Activated T-helper 1 cell treated with Interleukin-2 at 50 U/mL for 16 hours (primary cell): Measurements from ENCODE around the gene GATA3.

Experiments
- DNase-seq: peaks from one replicate; pipeline ENCODE4 v3.0.0-alpha.2; 2020; ENCODE audit warnings: low read depth

The GATA3 gene

DNA sequence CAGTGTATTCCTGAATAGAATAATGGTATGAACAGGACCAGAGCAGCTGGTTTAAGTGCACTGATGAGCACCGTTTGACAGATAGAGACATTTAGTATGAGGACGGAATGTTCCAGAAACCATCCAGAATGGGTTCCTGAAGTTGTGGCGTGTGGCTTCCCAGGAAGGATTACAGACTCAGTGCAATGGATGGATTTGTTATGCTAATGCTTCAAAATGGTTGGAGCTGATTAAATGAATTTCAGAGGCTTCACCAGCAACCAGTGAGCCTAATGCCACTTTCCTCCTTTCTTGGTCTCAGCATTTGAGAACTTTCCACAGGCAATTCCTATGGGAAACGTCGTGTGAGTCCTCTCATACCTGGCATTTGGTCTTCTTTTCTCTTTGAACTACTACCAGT is 9.9 kb downstream of the GATA3 start:
- DNase-seq, result no peak

DNA sequence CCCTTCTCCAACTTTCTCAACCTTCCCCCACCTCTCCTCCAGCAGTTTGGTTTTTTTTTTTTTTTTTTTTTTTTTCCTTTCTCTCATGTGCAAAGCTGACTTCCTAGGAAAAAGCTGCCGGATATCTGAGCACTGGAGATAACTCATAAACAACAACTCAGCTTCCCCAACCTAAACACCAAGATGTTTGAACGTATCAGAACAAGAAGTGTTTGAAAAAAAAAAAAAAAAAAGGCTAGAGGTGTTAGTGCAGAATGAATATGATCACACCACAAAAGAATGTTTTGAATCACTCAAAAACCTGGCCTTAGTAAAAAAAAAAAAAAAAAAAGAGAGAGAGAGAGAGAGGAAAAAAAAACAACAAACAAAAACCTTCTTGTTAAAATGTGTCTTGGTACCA is 11.2 kb downstream of the GATA3 start:
- no peak for DNase-seq

DNA sequence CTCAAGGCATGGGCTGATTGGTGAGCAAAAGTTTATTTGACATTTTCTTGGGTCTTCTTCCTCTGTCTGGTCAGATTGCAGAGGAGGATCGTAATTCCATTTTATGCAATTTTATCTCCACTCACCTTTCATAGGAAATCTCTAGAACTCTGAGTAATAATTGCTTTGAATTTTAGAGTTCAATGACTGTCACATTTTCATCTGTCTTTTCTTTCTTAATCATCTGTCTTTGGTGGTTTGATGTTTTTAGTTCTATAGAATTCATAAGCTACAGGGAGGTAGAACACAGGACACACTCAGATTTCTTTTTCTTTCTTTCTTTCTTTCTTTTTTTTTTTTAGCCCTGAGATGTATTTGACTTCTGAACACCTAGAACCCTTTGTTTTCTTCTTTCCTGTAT is 11.6 kb downstream of the GATA3 start:
- no peak for DNase-seq

DNA sequence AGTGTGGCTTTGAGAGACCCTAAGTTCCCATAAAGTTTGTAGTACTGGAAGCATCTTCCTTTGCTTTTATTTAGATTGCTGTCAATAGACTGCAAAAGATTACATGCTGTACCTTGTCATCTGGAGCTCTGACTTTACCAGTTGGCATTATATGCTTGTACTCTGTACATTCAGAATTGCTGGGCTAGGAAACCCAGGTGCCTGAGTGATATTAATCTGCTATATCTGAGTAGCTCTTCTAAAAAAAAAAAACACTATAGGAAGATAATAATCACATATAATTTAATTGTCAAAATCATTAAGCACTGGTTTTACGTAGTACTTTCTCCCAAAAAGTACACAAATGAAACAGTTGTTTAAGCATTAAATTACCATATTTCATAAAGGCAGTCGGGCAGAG is 12.3 kb downstream of the GATA3 start:
- no peak for DNase-seq

DNA sequence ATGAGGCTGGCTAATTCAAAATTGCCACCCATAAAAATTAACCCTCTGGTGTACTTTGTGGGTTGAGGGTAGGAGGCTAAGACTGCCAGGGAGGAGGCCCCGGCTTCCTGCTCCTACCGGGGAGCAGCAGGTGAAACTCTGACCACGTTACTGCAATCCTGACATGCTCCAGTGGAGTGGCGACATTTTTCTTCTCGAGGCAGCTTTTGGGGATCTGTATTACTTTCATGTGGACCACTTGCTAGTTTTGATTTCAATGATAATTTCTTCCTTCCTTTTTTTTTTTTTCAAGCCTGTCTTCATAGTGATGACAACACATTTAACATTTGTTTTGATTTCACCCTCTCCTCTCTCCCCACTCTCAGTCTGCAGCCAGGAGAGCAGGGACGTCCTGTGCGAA is 14.6 kb downstream of the GATA3 start:
- no peak for DNase-seq

DNA sequence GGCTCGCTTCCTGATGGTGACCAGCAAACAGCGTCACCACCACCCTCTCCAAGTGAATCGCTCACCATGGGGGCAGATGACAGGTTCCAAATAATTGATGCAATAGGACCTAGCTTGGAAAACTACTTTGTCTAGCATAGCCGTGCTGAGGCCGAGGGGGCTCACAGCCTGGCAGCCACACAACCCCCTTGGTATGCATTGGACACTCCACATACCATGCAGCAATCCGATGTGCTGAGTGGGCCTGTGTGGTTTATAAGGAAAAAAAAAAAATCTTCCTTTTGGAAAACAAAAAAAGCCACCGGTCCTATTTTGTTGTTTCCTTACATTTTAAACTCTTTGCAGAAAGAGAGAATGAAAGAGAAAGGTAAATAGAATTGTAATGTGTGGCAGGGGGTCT is 15.1 kb downstream of the GATA3 start:
- no peak for DNase-seq

DNA sequence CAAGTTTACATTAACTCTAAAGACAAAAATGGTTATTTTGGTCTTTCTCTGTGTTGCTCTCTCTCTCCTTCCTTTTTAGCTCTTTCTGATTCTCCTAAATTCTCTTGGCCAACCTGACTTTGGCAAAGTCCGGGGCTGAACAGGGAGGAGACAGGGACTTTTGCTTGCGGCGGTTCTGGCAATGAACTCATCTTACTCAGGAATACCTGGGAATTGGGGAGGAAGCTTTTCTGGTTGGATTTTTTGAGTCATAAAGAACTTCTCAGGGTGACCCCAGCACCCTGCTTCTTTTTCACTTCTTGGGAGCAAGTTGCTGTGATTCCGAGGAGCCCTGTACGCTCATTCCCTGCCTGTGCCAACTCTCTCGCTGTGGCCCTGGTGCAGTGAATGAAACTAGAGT is 16.0 kb downstream of the GATA3 start:
- no peak for DNase-seq

DNA sequence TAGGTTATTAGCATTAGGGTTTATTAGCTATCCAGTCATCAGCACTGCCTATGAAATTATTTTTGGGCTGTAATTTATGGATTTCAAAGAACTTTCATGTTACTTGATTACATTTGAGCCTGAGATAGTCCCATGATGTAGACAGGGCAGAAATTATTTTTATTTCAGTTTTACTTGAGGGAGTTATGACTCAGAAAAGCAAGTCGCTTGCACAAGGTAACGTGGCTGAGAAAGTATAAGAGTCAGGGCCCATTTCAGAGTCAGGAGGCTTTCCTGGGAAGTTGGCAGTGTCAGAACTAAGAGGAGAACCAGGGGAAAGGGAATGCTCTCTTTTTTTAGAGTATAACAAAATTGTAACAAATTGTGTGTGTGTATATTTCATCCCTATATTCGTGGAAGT is 16.5 kb downstream of the GATA3 start:
- no peak for DNase-seq

DNA sequence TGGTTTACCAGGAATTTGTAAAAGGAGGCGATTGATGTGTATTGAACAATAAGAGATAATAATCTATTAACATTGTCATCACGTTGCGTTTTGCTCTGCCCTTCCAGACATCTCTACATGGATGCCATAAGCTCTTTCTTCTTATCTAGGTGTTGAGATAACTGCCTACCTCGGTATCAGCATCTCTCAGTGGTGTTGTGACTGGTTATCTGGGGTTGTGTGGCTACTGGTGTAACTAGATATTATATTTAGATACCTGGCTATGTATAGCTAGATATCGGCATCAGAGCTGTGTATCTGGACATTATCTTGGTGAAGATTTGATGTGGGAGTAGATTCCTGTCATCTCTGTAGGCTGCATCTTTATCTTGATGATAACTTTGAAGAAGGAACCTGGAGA is 17.2 kb downstream of the GATA3 start:
- DNase-seq, result no peak

DNA sequence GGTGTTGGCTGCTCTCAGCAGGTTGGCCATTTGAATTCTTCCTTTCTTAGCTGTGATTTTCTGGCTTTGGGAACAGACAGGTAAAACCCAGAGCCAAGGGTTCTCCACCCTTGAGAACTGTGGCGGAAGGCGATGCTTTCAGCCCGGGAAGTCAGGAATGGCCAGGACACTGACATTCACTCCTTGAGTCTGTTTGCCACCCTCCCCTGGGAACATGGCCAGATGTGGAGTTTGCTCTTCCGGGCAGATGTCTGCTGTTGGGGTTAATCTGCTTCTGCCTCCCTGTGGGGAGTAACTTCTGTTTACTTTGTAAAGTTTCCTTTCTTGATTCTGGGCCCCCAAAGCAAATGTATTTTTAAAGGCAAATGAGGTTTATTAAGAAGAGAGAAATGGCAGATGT is 17.7 kb downstream of the GATA3 start:
- no peak for DNase-seq

DNA sequence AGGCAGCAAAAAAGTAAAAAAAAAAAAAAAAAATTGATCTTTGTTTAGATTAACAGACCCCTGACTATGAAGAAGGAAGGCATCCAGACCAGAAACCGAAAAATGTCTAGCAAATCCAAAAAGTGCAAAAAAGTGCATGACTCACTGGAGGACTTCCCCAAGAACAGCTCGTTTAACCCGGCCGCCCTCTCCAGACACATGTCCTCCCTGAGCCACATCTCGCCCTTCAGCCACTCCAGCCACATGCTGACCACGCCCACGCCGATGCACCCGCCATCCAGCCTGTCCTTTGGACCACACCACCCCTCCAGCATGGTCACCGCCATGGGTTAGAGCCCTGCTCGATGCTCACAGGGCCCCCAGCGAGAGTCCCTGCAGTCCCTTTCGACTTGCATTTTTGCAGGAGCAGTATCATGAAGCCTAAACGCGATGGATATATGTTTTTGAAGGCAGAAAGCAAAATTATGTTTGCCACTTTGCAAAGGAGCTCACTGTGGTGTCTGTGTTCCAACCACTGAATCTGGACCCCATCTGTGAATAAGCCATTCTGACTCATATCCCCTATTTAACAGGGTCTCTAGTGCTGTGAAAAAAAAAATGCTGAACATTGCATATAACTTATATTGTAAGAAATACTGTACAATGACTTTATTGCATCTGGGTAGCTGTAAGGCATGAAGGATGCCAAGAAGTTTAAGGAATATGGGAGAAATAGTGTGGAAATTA is 19.4 kb downstream of the GATA3 start:
- DNase-seq, result no peak

DNA sequence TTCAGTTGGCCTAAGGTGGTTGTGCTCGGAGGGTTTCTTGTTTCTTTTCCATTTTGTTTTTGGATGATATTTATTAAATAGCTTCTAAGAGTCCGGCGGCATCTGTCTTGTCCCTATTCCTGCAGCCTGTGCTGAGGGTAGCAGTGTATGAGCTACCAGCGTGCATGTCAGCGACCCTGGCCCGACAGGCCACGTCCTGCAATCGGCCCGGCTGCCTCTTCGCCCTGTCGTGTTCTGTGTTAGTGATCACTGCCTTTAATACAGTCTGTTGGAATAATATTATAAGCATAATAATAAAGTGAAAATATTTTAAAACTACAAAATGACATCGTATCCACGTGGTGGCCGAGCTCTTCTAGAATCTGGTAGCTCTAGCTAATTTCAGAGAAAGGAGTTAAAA is 20.4 kb downstream of the GATA3 start:
- no peak for DNase-seq

DNA sequence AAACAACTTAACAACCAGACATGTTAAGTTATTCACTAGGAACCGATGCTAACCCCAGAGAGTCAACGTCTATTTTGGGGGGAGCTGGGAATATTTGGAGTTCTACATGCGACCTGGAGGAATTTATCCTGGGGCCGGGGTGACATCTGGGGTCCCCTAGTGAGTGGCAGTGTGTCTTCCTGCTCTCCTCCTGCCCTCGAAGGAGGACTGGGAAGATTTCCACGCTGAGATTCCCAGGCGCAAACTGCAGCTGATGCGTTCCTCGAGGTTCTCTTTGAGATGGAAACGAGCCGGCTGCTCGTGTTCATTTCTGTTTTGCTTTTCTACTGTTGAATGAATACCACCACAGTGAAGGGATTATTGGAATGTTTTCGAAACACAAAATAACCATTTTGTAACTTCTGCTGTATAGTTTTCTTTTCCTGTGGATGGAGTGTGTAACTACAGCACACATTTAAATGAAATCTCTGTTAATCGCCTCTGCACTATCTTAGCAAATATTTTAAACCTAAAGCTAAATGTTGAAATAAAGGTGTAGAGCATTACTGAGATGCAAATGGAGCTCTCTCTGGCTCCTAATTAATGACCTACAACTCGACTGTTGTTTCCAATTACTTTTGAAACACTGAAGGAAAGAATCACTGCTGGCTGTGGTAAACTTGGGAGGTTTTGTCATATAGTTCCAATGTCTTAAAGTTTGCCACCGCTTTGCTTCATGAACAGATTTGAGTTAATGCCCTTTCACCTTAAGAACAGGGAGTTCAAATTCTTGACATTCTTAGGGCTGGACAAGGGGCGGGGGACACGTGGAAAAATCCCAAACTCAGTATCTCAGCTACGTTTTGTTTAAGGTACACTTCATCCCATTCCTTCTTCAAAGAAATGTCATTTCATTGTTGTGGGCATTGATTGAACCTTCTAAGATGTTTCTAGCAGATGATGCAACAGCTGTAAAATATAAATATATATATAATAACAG is 21.1 kb downstream of the GATA3 start:
- DNase-seq, result no peak

DNA sequence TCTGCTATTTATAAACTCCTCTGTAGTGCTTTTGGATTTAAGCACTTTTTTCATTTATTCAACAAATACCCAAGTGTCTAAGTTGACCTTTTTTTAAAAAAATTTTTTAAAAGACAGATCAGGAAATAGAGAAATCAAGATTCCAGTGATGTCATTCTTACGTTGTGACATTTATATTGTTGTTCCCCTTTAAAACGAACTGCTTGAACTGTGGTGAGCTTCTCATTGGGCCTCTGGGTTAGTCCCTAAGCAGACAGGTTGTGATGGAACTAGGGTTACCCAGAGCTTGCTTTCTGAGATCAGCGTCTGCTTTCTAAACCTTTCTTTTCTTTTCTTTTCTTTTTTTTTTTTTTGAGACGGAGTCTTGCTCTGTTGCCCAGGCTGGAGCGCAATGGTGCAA is 22.4 kb downstream of the GATA3 start:
- no peak for DNase-seq

DNA sequence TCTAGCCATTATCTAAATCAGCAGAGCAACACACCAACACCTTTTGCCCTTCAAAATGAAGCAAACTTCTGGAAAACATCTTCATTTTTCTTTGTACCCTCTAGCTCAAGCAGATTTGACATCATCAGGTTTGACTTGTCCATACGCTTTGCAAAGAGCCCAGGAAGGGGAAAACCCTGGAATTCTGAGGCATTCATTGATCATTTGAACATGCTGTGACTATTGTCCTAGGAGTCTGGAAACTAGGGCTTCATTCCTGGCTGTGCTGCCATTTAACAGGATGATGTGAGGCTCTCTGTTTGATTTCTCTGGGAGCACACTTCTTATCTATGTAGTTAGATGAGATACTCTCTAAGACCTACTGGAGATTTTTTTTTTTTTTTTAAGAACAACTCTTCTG is 23.5 kb downstream of the GATA3 start:
- no peak for DNase-seq

DNA sequence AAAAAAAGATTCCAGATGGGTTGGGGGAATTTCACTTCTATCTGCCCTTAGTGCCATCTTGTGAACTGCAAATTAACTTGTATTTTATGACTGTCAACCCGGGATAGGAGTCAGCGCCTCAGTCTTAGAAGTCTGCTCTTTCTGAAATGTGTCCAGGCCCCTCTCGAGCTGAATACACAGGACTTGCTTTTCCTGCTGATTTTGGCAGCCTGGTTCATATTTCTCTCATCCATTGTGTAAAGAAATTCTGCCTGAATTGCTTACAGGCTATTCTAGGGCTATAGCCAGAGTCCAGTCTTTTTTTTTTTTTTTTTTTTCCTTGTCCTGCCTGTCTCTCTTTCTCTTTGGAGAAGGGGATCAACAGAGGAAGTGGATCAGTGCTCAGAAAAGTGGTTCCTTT is 24.6 kb downstream of the GATA3 start:
- no peak for DNase-seq

DNA sequence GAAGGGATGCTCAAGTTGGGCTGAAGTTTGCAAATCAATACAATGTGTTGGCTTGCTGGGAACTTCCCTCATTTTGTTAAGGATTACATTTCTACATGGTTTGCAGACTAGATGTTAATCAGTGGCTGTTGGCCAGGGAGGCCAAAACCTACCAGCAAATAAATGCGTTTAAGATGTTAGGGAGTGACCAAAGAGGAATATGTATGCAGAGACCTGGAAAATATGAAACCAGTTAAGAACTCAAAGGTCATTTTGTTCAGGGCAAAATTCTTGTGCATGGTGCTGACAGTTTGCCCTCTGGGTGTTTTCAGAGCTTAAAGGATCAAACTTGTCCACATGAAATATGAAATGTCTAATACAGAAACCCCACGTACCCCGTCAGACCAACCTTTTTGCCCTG is 30.3 kb downstream of the GATA3 start:
- no peak for DNase-seq

DNA sequence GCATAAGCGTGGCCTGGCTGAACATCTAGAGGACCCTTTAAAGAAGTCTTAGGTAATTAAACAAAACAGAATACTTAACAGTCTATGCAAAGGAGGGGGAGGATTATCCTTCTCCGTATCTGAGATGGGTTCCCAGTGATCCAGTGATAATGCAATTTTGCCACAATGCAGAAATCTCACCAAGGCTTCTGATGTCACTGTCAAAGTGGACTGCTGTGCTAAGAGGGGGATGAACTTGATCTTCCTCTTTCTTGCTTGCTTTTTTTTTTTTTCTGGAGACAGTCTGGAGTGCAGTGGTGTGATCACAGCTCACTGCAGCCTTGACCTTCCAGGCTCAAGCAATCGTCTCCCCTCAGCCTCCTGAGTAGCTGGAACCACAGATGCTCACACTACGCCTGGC is 30.8 kb downstream of the GATA3 start:
- no peak for DNase-seq

DNA sequence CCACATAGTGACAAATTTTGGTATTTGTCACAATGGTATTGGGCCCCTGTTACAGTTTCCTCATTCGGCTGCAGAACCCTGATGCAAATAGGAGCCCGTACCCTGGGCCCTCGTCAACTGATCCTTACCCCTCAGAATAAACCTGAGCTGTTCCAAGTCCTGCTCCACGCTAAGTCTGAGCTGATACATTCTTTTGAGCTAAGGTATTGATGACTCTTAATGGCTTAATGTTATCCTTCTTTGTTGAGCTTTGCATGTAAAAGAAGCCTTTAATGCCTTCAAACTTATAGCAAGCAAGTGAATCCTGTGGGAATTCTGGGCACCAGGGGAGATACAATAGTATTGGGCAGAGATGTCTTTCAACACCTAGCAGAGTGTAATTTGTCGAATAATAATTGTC is 31.8 kb downstream of the GATA3 start:
- DNase-seq, result no peak

DNA sequence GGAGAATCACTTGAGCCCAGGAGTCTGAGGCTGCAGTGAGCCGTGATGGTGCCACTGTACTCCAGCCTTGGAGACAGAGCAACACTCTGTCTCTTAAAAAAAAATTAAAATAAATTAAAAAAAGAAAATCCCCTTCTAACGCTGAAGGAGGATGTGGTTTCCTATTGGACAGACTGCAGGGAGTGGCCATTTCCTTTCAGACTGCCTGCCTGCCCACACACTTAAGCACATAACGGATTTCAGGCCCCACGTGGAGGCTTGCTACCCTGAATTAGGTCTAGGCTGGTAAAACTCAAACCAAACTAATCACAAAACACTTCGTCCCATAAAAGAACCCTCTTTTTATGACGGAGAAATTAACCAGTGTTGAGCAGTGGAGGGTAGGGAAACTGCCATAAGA is 34.0 kb downstream of the GATA3 start:
- DNase-seq, result no peak

DNA sequence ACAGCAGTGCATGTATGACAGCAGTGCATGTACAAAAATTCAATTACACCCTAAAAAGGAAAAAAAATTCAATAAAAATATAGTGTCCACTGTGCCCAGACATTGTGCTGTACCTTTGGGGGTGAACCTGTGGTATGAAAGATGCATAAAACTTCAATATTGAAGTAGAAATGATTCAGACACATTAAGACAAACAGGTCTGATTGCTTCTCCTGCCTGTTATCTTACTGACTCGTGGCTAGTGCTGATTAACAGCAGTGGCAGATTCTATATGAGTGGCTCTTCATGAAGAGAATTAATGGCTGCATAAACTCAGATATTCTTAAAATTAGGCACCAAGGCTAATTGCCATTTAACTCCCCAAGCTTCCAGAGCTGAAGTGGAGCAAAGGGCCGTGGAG is 37.9 kb downstream of the GATA3 start:
- DNase-seq, result no peak

DNA sequence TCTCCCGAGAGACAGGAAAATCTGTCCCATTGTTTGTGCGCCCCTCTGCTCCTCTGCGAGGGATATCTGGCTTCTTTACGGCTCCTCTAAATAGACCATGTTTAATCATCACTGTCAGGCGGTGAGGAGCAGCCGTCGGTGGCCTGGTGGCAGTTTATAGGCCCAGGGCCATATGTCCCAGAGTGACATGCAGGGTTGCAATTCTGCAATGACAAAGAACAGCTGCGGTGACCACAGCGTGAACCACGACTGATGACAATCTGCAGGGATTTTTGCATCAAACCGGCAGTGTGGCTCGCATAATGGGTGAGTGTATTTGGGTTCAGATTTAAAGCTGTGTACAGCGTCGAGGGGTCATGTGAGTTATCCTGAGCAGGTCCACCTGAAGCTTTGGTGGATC is 41.5 kb downstream of the GATA3 start:
- no peak for DNase-seq

DNA sequence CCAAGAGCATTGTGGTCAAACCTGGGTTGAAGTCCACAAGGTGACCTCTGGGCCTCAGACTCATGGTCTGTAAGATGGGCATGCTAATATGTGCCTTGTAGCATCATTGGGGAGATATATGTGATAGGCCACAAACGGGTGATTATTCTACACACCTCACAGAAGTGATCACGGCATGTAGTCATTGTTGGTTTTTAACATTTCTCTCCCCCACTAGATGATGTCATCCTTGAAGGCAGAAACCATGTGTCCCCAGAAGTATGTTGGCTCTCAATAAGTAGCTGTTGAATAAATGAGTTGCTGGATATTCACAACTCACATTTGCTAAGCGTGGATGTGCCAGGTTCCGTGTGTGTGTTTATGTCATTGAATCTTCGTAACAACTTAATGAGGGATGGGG is 42.4 kb downstream of the GATA3 start:
- no peak for DNase-seq

DNA sequence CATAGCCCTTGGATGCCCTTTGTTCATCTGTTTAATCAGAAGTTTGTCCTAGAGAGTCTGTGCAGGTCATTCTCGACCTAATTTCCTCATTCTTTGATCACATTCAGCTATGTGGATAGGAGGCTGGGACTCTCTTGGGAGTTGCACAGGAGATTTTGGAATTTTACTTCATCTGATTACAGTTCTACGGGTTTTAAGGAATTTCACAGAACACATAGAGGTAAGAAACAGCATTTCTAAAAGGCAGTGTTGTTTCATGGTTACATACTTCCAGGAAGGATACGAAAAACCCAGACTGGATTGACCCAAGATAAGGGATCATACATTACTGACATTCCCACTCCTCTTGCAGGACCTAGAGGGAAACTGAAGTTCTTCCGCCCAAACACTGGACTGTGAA is 45.9 kb downstream of the GATA3 start:
- DNase-seq, result no peak
